Mesothelial cell of epicardium (in vitro differentiated cells): ENCODE results near the gene MAPKAPK2. TPM values are rescaled to one million over a fixed set of nuclear protein-coding genes. Genes with fewer than 3 reads are reported as not detected.
"Not testable (repeated sequence)": the region's sequence is repeated elsewhere in the genome, so short reads cannot be mapped to it uniquely, and the experiment has no call there.

ENCODE experiments used
- DNase-seq, 2 experiments: peaks; one replicate each; pipeline ENCODE4 v3.0.0; 2021; ENCODE audit warnings: low spot score in 2 of 2; ENCODE audit not compliant: unreplicated experiment in 2 of 2
- H3K27ac Mint-ChIP-seq: 2 replicates; pipeline ENCODE4 v1.8.0; 2021; ENCODE audit warnings: mixed read lengths
- H3K27me3 Mint-ChIP-seq: 2 replicates; pipeline ENCODE4 v1.8.0; 2021; ENCODE audit warnings: low read depth, mixed read lengths
- H3K36me3 Mint-ChIP-seq: 2 replicates; pipeline ENCODE4 v1.8.0; 2021; ENCODE audit warnings: mixed read lengths
- H3K4me1 Mint-ChIP-seq: 2 replicates; pipeline ENCODE4 v1.8.0; 2021; ENCODE audit warnings: mixed read lengths
- H3K4me3 Mint-ChIP-seq: 2 replicates; pipeline ENCODE4 v1.8.0; 2021; ENCODE audit warnings: mild to moderate bottlenecking, moderate library complexity, mixed read lengths
- H3K9me3 Mint-ChIP-seq: 2 replicates; pipeline ENCODE4 v1.8.0; 2021; ENCODE audit warnings: mixed read lengths
- CTCF ChIP-seq: fragments of 200-600 bp; sonication (generic); IDR thresholded peaks from one replicate; pipeline ENCODE4 v1.5.0; 2021; ENCODE audit warnings: antibody characterized with exemption; ENCODE audit not compliant: unreplicated experiment
- total RNA-seq: library from RNA; stranded (reverse); gene quantifications from 3 replicates; pipeline ENCODE4 v1.2.1, GENCODE V29; 2021

Gene MAPKAPK2
- total RNA-seq, 1 donor from 2014 or later: 60.2 TPM

- DNase-seq: no peak
- H3K36me3 Mint-ChIP-seq: no peaks in the 10 kb centered on the region
- peaks cover 16% of the 10 kb centered on the region for H3K9me3 Mint-ChIP-seq
- no peak overlapping the region for H3K4me3 Mint-ChIP-seq
- no peak overlapping the region for H3K27ac Mint-ChIP-seq
- H3K4me1 Mint-ChIP-seq: no peaks in the 10 kb centered on the region
- H3K27me3 Mint-ChIP-seq: peaks cover 38% of the 10 kb centered on the region
- TF ChIP-seq CTCF: no peak
Observed at GRCh38 chr1:206753141-206753540, 68.4 kb downstream of the MAPKAPK2 start.

- Mint-ChIP-seq H3K36me3 (no peaks in the 10 kb centered on the region), H3K9me3 (peaks cover 16% of the 10 kb centered on the region), H3K27ac (no peak overlapping the region), H3K27me3 (peaks cover 32% of the 10 kb centered on the region), H3K4me3 (no peak overlapping the region), H3K4me1 (no peaks in the 10 kb centered on the region)
- TF ChIP-seq CTCF: no peak
- DNase-seq: no peak
Observed at GRCh38 chr1:206754011-206754410, 69.3 kb downstream of the MAPKAPK2 start.

GRCh38 chr1:206757524-206758266 lies 73.0 kb downstream of the MAPKAPK2 start:
- H3K4me3 Mint-ChIP-seq: no peak overlapping the region
- TF ChIP-seq CTCF: no peak
- H3K4me1 Mint-ChIP-seq: peaks cover 3% of the 10 kb centered on the region
- H3K9me3 Mint-ChIP-seq: peaks cover 16% of the 10 kb centered on the region
- peaks cover 14% of the 10 kb centered on the region for H3K27me3 Mint-ChIP-seq
- no peak overlapping the region for H3K27ac Mint-ChIP-seq
- no peak for DNase-seq
- no peaks in the 10 kb centered on the region for H3K36me3 Mint-ChIP-seq

- DNase-seq: no peak
- Mint-ChIP-seq H3K9me3 (peaks cover 14% of the 10 kb centered on the region), H3K4me1 (peaks cover 3% of the 10 kb centered on the region), H3K27ac (no peak overlapping the region), H3K4me3 (no peak overlapping the region), H3K36me3 (no peaks in the 10 kb centered on the region), H3K27me3 (peaks cover 5% of the 10 kb centered on the region)
- TF ChIP-seq CTCF: no peak
Observed at GRCh38 chr1:206760590-206760989, 75.9 kb downstream of the MAPKAPK2 start.

DNA sequence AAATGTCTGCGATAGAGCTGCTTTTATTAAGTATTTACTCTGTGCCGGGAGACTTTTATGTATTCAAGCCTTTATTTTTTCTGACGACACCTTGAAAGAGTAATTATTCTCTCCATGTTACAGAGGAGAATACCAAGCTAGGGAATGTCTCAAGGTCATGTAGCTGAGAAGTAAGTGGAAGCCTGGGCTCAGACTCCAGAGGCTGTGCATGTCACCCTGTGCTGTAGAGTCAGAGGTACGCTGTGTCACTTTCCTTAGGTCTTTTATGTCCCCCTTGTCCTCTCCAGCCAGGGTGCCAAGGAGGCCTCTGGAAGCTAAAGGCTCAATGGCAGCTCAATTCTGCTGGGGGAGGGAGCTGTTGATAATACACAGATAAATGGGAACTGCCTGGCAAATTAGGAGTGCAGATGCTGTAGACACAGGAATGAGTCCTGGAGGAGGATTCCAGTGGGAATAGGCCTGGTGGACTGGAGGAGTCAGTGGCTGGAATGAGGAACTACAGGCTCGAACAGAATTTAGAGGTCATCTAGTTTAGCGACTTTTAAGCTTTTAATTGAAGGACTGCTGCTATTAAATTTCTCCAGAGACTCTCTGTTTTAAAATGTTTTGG lies 76.6 kb downstream of the MAPKAPK2 start:
- Mint-ChIP-seq H3K4me1 (peaks cover 4% of the 10 kb centered on the region), H3K4me3 (no peak overlapping the region), H3K9me3 (peaks cover 11% of the 10 kb centered on the region), H3K27me3 (peaks cover 4% of the 10 kb centered on the region), H3K36me3 (no peaks in the 10 kb centered on the region), H3K27ac (no peak overlapping the region)
- TF ChIP-seq CTCF: no peak
- DNase-seq: no peak

DNA sequence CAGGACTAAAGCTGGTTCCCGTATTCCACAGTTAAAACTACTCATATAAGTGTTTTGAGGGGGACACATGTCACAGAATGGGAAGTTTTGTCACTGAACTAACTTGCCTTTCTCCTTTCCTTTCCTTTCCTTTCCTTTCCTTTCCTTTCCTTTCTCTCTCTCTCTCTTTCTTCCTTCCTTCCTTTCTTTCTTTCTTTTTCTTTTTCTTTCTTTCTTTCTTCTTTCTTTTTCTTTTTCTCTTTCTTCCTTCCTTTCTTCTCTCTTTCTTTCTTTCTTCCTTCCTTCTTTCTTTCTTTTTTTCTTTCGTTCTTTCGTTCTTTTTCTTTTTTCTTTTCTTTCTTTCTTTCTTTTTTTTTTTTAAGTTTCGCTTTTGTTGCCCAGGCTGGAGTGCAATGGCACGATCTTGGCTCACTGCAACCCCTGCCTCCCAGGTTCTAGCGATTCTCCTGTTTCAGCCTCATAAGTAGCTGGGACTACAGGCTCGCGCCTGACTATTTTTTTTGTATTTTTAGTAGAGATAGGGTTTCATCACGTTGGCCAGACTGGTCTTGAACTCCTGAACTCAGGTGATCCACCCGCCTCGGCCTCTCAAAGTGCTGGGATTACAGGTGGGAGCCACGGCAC lies 78.1 kb downstream of the MAPKAPK2 start:
- not testable (repeated sequence) for H3K27me3 Mint-ChIP-seq, H3K4me3 Mint-ChIP-seq, H3K27ac Mint-ChIP-seq, DNase-seq, H3K36me3 Mint-ChIP-seq, H3K4me1 Mint-ChIP-seq
- peaks cover 10% of the 10 kb centered on the region for H3K9me3 Mint-ChIP-seq

DNA sequence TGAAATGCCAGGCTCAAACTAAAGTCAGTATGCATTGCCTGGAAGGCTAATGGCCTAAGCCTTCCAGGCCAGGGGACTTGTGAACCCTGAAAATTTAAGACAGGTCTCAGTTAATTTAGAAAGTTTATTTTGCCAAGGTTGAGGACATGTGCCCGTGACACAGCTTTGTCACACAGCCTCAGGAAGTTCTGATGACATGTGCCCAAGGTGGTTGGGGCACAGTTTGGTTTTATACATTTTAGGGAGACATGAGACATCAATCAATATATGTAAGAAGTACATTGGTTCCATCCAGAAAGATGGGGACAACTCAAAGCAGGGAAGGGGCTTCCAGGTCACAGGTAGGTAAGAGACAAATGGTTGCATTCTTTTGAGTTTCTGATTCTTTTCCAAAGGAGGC lies 81.1 kb downstream of the MAPKAPK2 start:
- not testable (repeated sequence) for DNase-seq, H3K27ac Mint-ChIP-seq, H3K27me3 Mint-ChIP-seq, H3K36me3 Mint-ChIP-seq, H3K4me3 Mint-ChIP-seq
- peaks cover 10% of the 10 kb centered on the region for H3K9me3 Mint-ChIP-seq
- H3K4me1 Mint-ChIP-seq: peaks cover 14% of the 10 kb centered on the region
